HepG2 (cell line): ENCODE results near the gene TMEM267. TPM values are rescaled to one million over a fixed set of nuclear protein-coding genes. Genes with fewer than 3 reads are reported as not detected.

ENCODE experiments used
- BRD4 ChIP-seq: sonication (generic); formaldehyde crosslinking; IDR thresholded peaks from 2 replicates; pipeline ENCODE4 v1.4.0; 2020; ENCODE audit warnings: missing genetic modification reagents
- EEA1 ChIP-seq: sonication (generic); formaldehyde crosslinking; IDR thresholded peaks from 2 replicates; pipeline ENCODE4 v1.5.1; 2020; ENCODE audit warnings: mild to moderate bottlenecking, missing genetic modification reagents, borderline replicate concordance
- ELF4 ChIP-seq: sonication (generic); formaldehyde crosslinking; IDR thresholded peaks from 2 replicates; pipeline ENCODE4 v1.5.0; 2020; ENCODE audit warnings: missing genetic modification reagents, mild to moderate bottlenecking, moderate library complexity, borderline replicate concordance
- FOXP4 ChIP-seq: sonication (generic); formaldehyde crosslinking; IDR thresholded peaks from 2 replicates; pipeline ENCODE4 v1.4.0; 2020; ENCODE audit warnings: missing genetic modification reagents
- HDAC2 ChIP-seq: sonication (generic); formaldehyde crosslinking; IDR thresholded peaks from 2 replicates; pipeline ENCODE4 v1.4.0; 2020; ENCODE audit warnings: missing genetic modification reagents
- ISX ChIP-seq: sonication (generic); formaldehyde crosslinking; conservative IDR thresholded peaks from 2 replicates; pipeline ENCODE4 v1.5.0; 2020; ENCODE audit warnings: missing genetic modification reagents
- KDM5B ChIP-seq: sonication (generic); formaldehyde crosslinking; IDR thresholded peaks from 2 replicates; pipeline ENCODE4 v1.4.0; 2020; ENCODE audit warnings: missing genetic modification reagents, mild to moderate bottlenecking, borderline replicate concordance
- PAX8 ChIP-seq: sonication (generic); formaldehyde crosslinking; IDR thresholded peaks from 2 replicates; pipeline ENCODE4 v1.8.0; 2022; ENCODE audit warnings: mild to moderate bottlenecking, missing genetic modification reagents, borderline replicate concordance
- PREB ChIP-seq: sonication (generic); formaldehyde crosslinking; IDR thresholded peaks from 2 replicates; pipeline ENCODE4 v1.4.0; 2020; ENCODE audit warnings: missing genetic modification reagents
- RFXANK ChIP-seq: IDR thresholded peaks from 2 replicates; pipeline ENCODE4 v1.6.1; 2016
- SKI ChIP-seq: fragments of 450-650 bp; IDR thresholded peaks from one replicate; pipeline ENCODE4 v1.6.1; 2018; ENCODE audit warnings: mild to moderate bottlenecking; ENCODE audit not compliant: partially characterized antibody
- TCF7 ChIP-seq: sonication (generic); IDR thresholded peaks from 2 replicates; pipeline ENCODE4 v1.6.1; 2016; ENCODE audit warnings: antibody characterized with exemption, low read depth
- TRAFD1 ChIP-seq: sonication (generic); formaldehyde crosslinking; IDR thresholded peaks from 2 replicates; pipeline ENCODE4 v1.5.1; 2020; ENCODE audit warnings: missing genetic modification reagents, mild to moderate bottlenecking, borderline replicate concordance
- ZIK1 ChIP-seq: sonication (generic); formaldehyde crosslinking; IDR thresholded peaks from 2 replicates; pipeline ENCODE4 v1.5.0; 2020; ENCODE audit warnings: mild to moderate bottlenecking, low read depth, missing genetic modification reagents, borderline replicate concordance
- ZNF280D ChIP-seq: sonication (generic); formaldehyde crosslinking; IDR thresholded peaks from 2 replicates; pipeline ENCODE4 v1.5.1; 2020; ENCODE audit warnings: mild to moderate bottlenecking, missing genetic modification reagents
- ZNF569 ChIP-seq: sonication (generic); formaldehyde crosslinking; IDR thresholded peaks from 2 replicates; pipeline ENCODE4 v1.5.0; 2020; ENCODE audit warnings: mild to moderate bottlenecking, missing genetic modification reagents, moderate library complexity, borderline replicate concordance
- ZNF639 ChIP-seq: conservative IDR thresholded peaks from 2 replicates; pipeline ENCODE4 v1.6.1; 2018; ENCODE audit warnings: missing genetic modification reagents
- ZNF773 ChIP-seq: sonication (generic); formaldehyde crosslinking; IDR thresholded peaks from 2 replicates; pipeline ENCODE4 v1.4.0; 2020; ENCODE audit warnings: missing genetic modification reagents, borderline replicate concordance
- ZNF775 ChIP-seq: sonication (generic); formaldehyde crosslinking; IDR thresholded peaks from 2 replicates; pipeline ENCODE4 v1.4.0; 2020; ENCODE audit warnings: missing genetic modification reagents, mild to moderate bottlenecking, moderate library complexity, borderline replicate concordance
- polyA plus RNA-seq, 8 experiments: library from polyadenylated mRNA; depleted of rRNA in 3 of 8; stranded (reverse) in 7 of 8; unstranded in 1 of 8; fragments of >200 nt; fragmentation: Illumina TruSeq in 4 of 8; extraction: Trizol in 4 of 8; gene quantifications; 2 replicates each; pipeline versions ENCODE4 v1.2.1 to v1.2.3, GENCODE V29; 2011 to 2016; ENCODE audit warnings: low read depth in 4 of 8, missing spikeins in 1 of 8, mixed read lengths in 1 of 8; ENCODE audit not compliant: insufficient read depth in 1 of 8
- total RNA-seq, 5 experiments: library from RNA; depleted of rRNA; stranded (reverse); fragments of >200 nt; fragmentation: Illumina TruSeq; extraction: Trizol; gene quantifications; 2 replicates each; pipeline ENCODE4 v1.2.3, GENCODE V29; 2016; ENCODE audit warnings: low read depth in 1 of 5

TMEM267 gene
- total and polyA plus RNA-seq, 2 of the 13 experiments (the other 11 are each of a cell fraction or from before 2014, with no cell fraction given), result 8.9 to 12.6 TPM

- TF ChIP-seq HDAC2 (CRISPR knock-in tag), result peak; percentile 62; the same call in 1 of the 2 replicates
- TF ChIP-seq EEA1 (CRISPR knock-in tag), result no peak
- peak; percentile 24; the same call in 1 of the 2 replicates for TF ChIP-seq BRD4 (CRISPR knock-in tag)
- no peak for TF ChIP-seq TRAFD1 (CRISPR knock-in tag)
- TF ChIP-seq ISX (CRISPR knock-in tag), result no peak
- peak; percentile 69; the same call in 1 of the 2 replicates for TF ChIP-seq ZIK1 (CRISPR knock-in tag)
- TF ChIP-seq ZNF639 (CRISPR knock-in tag), result no peak; the same call in 1 of the 2 replicates
- peak; percentile 76; the same call in 1 of the 2 replicates for TF ChIP-seq KDM5B
- TF ChIP-seq RFXANK (CRISPR knock-in tag), result no peak
- 0 out of 2 replicates have a peak, but pooled peaks have one; percentile 16 for TF ChIP-seq ZNF775 (CRISPR knock-in tag)
- peak; percentile 71; the same call in 1 of the 2 replicates for TF ChIP-seq ELF4 (CRISPR knock-in tag)
- TF ChIP-seq ZNF773 (CRISPR knock-in tag), result no peak
- TF ChIP-seq PAX8 (CRISPR knock-in tag), result no peak
- TF ChIP-seq ZNF280D, result 0 out of 2 replicates have a peak, but pooled peaks have one; percentile 4
- TF ChIP-seq FOXP4, result peak; percentile 29; the same call in 1 of the 2 replicates
- peak; percentile 10 for TF ChIP-seq SKI
- TF ChIP-seq ZNF569, result no peak
- no peak for TF ChIP-seq TCF7
- no peak for TF ChIP-seq PREB (CRISPR knock-in tag)
These were observed at the start of gene TMEM267 (continued) for GRCh38 chr5:43483298-43484105.
